Measurements from ENCODE around the gene TEX11.

DNA sequence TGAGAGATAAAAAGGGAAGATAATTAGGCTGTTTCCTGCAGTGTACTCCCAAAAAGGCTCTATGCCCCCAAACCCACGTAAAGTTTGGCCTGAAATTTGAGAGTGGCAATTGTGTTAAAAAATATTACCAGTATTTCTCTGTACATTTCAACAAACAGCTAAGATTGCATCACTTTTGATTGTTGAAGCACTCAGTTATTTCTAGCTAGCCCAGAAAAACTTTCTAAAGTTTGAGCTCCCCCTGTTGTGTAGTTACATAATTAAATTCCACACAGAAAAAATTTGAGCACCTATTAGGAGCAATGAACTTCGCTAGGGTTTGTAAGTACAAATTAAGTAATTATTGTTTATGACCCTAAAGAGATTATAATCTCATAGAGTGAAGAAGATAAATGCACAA, 354.4 kb downstream of the TEX11 start:
- TF ChIP-seq COPS2 (conservative IDR thresholded peaks at IDR 0.05) (no peak), MTA3 (IDR thresholded peaks at IDR 0.05; ENCODE audit: borderline replicate concordance) (no peak), CTCF (IDR thresholded peaks at IDR 0.05 in 2 of 3, conservative IDR thresholded peaks at IDR 0.05 in 1 of 3; ENCODE audit: insufficient read depth in 2 of 3, low read depth in 1 of 3, low read length in 3 of 3) (peak in 1 of 3 experiments; percentile 38; a peak in 1 of 6 replicates), MYBL2 (IDR thresholded peaks at IDR 0.05; ENCODE audit: low read depth) (no peak), MYBL2 (CRISPR knock-in tag; IDR thresholded peaks at IDR 0.05; ENCODE audit: borderline replicate concordance) (no peak), CREM (IDR thresholded peaks at IDR 0.05; ENCODE audit: low read depth) (no peak), RUNX1 (IDR thresholded peaks at IDR 0.05; ENCODE audit: low read depth) (no peak), ZNF584 (CRISPR knock-in tag; IDR thresholded peaks at IDR 0.05; ENCODE audit: low read depth) (no peak), ZNF785 (CRISPR knock-in tag; IDR thresholded peaks at IDR 0.05) (no peak), PHF20 (IDR thresholded peaks at IDR 0.05; ENCODE audit: partially characterized antibody) (no peak), SIN3A (IDR thresholded peaks at IDR 0.05; ENCODE audit: borderline replicate concordance in 2 of 2, control insufficient read depth in 1 of 2, low read depth in 2 of 2, low read length in 2 of 2) (no peak), KDM1A (IDR thresholded peaks at IDR 0.05) (no peak)
- TF ChIP-seq, protein P1, sequence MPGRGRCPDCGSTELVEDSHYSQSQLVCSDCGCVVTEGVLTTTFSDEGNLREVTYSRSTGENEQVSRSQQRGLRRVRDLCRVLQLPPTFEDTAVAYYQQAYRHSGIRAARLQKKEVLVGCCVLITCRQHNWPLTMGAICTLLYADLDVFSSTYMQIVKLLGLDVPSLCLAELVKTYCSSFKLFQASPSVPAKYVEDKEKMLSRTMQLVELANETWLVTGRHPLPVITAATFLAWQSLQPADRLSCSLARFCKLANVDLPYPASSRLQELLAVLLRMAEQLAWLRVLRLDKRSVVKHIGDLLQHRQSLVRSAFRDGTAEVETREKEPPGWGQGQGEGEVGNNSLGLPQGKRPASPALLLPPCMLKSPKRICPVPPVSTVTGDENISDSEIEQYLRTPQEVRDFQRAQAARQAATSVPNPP (IDR thresholded peaks at IDR 0.05; ENCODE audit: borderline replicate concordance, insufficient read depth, insufficient read length): no peak

Data from K562 (cell line).